Esophagus muscularis mucosa (tissue), 4 donors: Measurements from ENCODE around the gene VSTM2A.

Experiments used
- EP300 ChIP-seq: sonication (generic); formaldehyde crosslinking; IDR thresholded peaks from one replicate; pipeline ENCODE4 v1.6.1; 2017; ENCODE audit warnings: antibody characterized with exemption
- POLR2A ChIP-seq: fragments of 450-650 bp; IDR thresholded peaks from one replicate; pipeline ENCODE4 v1.6.1; 2017; ENCODE audit warnings: antibody characterized with exemption, moderate library complexity, mild to moderate bottlenecking, low read depth
- POLR2AphosphoS5 ChIP-seq, 2 donors: sonication (generic); formaldehyde crosslinking; IDR thresholded peaks; one replicate each; pipeline ENCODE4 v1.6.1; 2017; ENCODE audit warnings: antibody characterized with exemption in 2 of 2
- TF ChIP-seq, protein P1 (sequence below), 3 experiments: fragments of 200-600 bp in 2 of 3; fragments of 450-650 bp in 1 of 3; sonication (generic) in 2 of 3; IDR thresholded peaks; one replicate each; pipeline ENCODE4 v1.5.1; 2017 to 2019; ENCODE audit warnings: antibody characterized with exemption in 3 of 3, mild to moderate bottlenecking in 2 of 3, moderate library complexity in 1 of 3

DNA sequence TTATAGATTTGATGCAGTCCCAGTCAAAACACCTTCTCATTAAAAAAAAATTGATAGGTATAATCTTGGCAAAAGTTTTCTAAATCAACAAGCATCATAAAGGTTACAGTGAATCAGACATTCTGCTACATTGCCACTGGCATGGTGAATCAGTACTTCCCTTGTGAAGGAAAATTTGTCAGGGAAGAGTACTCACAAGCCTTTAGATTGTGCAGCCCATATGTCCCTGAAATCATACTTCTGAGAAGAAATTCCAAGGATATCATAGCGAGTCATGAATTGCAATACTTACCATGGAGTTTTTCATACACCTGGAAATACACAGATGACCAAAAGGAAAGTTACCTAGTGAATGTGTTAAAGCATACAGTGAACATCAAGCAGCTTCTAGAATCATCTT lies 17.2 kb downstream of the VSTM2A start:
- TF ChIP-seq, protein P1, sequence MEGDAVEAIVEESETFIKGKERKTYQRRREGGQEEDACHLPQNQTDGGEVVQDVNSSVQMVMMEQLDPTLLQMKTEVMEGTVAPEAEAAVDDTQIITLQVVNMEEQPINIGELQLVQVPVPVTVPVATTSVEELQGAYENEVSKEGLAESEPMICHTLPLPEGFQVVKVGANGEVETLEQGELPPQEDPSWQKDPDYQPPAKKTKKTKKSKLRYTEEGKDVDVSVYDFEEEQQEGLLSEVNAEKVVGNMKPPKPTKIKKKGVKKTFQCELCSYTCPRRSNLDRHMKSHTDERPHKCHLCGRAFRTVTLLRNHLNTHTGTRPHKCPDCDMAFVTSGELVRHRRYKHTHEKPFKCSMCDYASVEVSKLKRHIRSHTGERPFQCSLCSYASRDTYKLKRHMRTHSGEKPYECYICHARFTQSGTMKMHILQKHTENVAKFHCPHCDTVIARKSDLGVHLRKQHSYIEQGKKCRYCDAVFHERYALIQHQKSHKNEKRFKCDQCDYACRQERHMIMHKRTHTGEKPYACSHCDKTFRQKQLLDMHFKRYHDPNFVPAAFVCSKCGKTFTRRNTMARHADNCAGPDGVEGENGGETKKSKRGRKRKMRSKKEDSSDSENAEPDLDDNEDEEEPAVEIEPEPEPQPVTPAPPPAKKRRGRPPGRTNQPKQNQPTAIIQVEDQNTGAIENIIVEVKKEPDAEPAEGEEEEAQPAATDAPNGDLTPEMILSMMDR (IDR thresholded peaks at IDR 0.05) = no peak
- TF ChIP-seq POLR2A = no peak
- TF ChIP-seq EP300 = no peak
- no peak for TF ChIP-seq POLR2AphosphoS5 (IDR thresholded peaks at IDR 0.05)
